Body of pancreas (tissue), 4 donors: ENCODE data around the gene IGFALS.

ENCODE experiments used
- CTCF ChIP-seq, 7 experiments: fragments of 450-650 bp in 4 of 7; fragments of 200-600 bp in 3 of 7; sonication (generic) in 3 of 7; IDR thresholded peaks; one replicate each; pipeline ENCODE4 v1.5.1; 2016 to 2019; ENCODE audit warnings: antibody characterized with exemption in 7 of 7
- POLR2A ChIP-seq, 3 donors: fragments of 450-650 bp; IDR thresholded peaks; one replicate each; pipeline ENCODE4 v1.6.1; 2016; ENCODE audit warnings: antibody characterized with exemption in 3 of 3, mild to moderate bottlenecking in 2 of 3

GRCh38 chr16:1786242-1787055 lies 7.1 kb downstream of the IGFALS start:
- TF ChIP-seq CTCF (IDR thresholded peaks at IDR 0.05) (no peak), POLR2A (IDR thresholded peaks at IDR 0.05) (no peak)
